Measurements from ENCODE around the gene RBM17.

GRCh38 chr10:6154566-6154965 is 65.7 kb downstream of the RBM17 start:
- no peak for TF ChIP-seq CTCF (IDR thresholded peaks at IDR 0.05)
- no peak for TF ChIP-seq ZFX (IDR thresholded peaks at IDR 0.05; ENCODE audit: borderline replicate concordance)

Data from 22Rv1 (cell line).